DOHH2 (cell line): ENCODE results near the gene ARMC9.

Experiments used
- EZH2phosphoT487 ChIP-seq: fragments of 200-600 bp; sonication (generic); IDR thresholded peaks from 2 replicates; pipeline ENCODE4 v1.6.1; 2017; ENCODE audit warnings: borderline replicate concordance, mild to moderate bottlenecking, antibody characterized with exemption, low read length, moderate library complexity, mixed read lengths
- TF ChIP-seq, protein P1 (sequence below): fragments of 200-600 bp; sonication (generic); IDR thresholded peaks from one replicate; pipeline ENCODE4 v1.5.1; 2014; ENCODE audit warnings: antibody characterized with exemption, mild to moderate bottlenecking, low read depth, low read length; ENCODE audit not compliant: poor library complexity, severe bottlenecking

- TF ChIP-seq, protein P1, sequence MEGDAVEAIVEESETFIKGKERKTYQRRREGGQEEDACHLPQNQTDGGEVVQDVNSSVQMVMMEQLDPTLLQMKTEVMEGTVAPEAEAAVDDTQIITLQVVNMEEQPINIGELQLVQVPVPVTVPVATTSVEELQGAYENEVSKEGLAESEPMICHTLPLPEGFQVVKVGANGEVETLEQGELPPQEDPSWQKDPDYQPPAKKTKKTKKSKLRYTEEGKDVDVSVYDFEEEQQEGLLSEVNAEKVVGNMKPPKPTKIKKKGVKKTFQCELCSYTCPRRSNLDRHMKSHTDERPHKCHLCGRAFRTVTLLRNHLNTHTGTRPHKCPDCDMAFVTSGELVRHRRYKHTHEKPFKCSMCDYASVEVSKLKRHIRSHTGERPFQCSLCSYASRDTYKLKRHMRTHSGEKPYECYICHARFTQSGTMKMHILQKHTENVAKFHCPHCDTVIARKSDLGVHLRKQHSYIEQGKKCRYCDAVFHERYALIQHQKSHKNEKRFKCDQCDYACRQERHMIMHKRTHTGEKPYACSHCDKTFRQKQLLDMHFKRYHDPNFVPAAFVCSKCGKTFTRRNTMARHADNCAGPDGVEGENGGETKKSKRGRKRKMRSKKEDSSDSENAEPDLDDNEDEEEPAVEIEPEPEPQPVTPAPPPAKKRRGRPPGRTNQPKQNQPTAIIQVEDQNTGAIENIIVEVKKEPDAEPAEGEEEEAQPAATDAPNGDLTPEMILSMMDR, result no peak
- no peak for TF ChIP-seq EZH2phosphoT487
Measured at GRCh38 chr2:231295363-231295655, 96.9 kb downstream of the ARMC9 start.
